Lower lobe of right lung (tissue), 2 donors: ENCODE data around the gene SLC25A42. TPM values are rescaled to one million over a fixed set of nuclear protein-coding genes. Genes with fewer than 3 reads are reported as not detected.

ENCODE experiments used
- ATAC-seq, 2 donors: fragments of 200-7000 bp; cut with Tn5 transposase; one replicate each; pipeline ENCODE4 v1.9.1; 2020 to 2022; ENCODE audit warnings: mild to moderate bottlenecking in 2 of 2, moderate library complexity in 2 of 2
- DNase-seq: peaks from one replicate; pipeline ENCODE4 v3.0.0-alpha.2; 2020
- H3K27ac ChIP-seq: fragments of 200-600 bp; one replicate; pipeline ENCODE4 v1.8.0; 2022
- H3K27me3 ChIP-seq: fragments of 200-600 bp; one replicate; pipeline ENCODE4 v1.8.0; 2022; ENCODE audit warnings: low read depth
- H3K36me3 ChIP-seq: fragments of 200-600 bp; one replicate; pipeline ENCODE4 v1.8.0; 2022; ENCODE audit warnings: mild to moderate bottlenecking
- H3K4me1 ChIP-seq: fragments of 200-600 bp; one replicate; pipeline ENCODE4 v1.8.0; 2022
- H3K4me3 ChIP-seq: fragments of 200-600 bp; one replicate; pipeline ENCODE4 v1.8.0; 2022; ENCODE audit warnings: mild to moderate bottlenecking
- H3K9me3 ChIP-seq: fragments of 200-600 bp; one replicate; pipeline ENCODE4 v1.8.0; 2022
- CTCF ChIP-seq: fragments of 200-600 bp; IDR thresholded peaks from one replicate; pipeline ENCODE4 v1.8.0; 2022; ENCODE audit warnings: antibody characterized with exemption, mild to moderate bottlenecking
- intact Hi-C: fragments of 100-400 bp; cut with DNase I; formaldehyde crosslinking; loops from one replicate; pipeline ENCODE4 v1.11.0; 2022
- total RNA-seq: library from RNA; stranded (reverse); fragmentation: NEBNext Ultra II Directional; extraction: Animal tissue kit (Norgen Biotek cat#: 25700); gene quantifications from one replicate; pipeline ENCODE4 v1.2.1, GENCODE V29; 2021
- donor health status: DM: no; HTN: yes; CAD: no; lungs with severe emphysema.

Gene SLC25A42
- total RNA-seq, 1 donor from 2014 or later = 16.3 TPM

DNA sequence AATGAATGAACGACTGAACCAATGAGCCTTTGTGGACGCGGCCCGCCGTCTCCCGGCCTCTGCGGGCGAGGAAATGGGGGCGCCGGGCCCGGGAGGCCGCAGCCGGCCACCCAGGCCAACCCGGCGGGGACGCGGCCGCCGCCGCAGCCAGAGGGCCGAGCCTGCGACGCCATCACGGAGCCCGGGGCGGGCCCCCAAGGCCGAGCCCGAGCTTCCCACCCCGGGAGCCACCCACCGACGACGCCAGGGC, 30.7 kb upstream of the SLC25A42 start:
- H3K9me3 ChIP-seq = no peaks in the 10 kb centered on the region
- intact Hi-C loops = no loop called here
- H3K27ac ChIP-seq = peak overlapping the region; percentile 97
- peak overlapping the region; percentile 73 for H3K4me3 ChIP-seq
- no peaks in the 10 kb centered on the region for H3K27me3 ChIP-seq
- ATAC-seq (no peak), DNase-seq (no peak)
- peaks cover 29% of the 10 kb centered on the region for H3K36me3 ChIP-seq
- TF ChIP-seq CTCF = no peak
- peaks cover 27% of the 10 kb centered on the region for H3K4me1 ChIP-seq

DNA sequence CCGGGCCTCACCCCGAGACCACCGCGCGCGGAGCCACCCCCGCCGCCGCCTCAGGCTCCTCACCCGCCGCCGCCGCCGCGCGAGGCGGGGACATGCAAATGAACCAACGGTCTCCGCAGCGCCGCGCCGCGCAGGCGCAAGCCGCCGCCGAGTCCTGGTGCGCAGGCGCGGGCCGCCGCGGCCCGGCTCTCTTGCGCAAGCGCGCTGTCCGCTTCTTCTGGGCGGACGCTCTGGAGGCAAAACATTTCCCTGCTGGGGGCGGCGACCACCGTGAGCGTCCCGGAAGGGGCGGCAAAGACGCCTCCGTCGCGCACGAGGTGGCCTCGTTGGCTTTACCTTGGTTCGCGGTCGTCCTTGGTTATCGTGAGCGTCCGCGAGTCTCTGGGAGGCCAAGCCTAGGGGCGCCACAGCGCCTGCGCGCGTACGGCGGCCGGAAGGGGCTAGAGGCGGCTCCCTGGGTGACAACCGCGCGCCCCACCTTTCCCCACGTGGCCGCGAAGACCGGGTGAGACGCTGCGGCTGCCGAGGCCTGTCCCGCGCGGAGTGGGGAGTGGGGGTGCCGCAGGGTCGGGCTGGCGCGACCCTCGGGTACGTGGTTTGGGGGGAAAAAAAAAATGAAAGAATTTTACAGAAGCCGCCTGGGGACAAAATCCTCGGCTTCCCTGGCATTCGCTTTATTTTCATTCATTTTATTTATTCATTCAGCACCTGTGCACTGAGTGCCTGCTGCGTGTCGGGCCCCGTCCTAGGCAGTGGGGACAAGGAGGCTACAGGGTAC, 30.2 kb upstream of the SLC25A42 start, which contains the start of the genes ARMC6 and SUGP2:
Gene ARMC6 (plus strand): TSS at position 178 of the 778 bp plus-strand sequence. CDS start 607 bp downstream, outside the sequence.
Gene SUGP2 (minus strand): TSS at position 92 of the 778 bp plus-strand sequence. CDS start 2,446 bp downstream, outside the sequence.
- intact Hi-C loops = no loop called here
- H3K9me3 ChIP-seq = no peaks in the 10 kb centered on the region
- H3K4me3 ChIP-seq = peak within 1 kb of the TSS; percentile 73
- peaks cover 27% of the 10 kb centered on the region for H3K4me1 ChIP-seq
- TF ChIP-seq CTCF = peak; percentile 20
- peak; percentile 90 for DNase-seq
- peak; percentile 94 to 96 for ATAC-seq
- no peaks in the 10 kb centered on the region for H3K27me3 ChIP-seq
- peaks cover 24% of the 10 kb centered on the region for H3K36me3 ChIP-seq
- H3K27ac ChIP-seq = peak within 1 kb of the TSS; percentile 97

- no peaks in the 10 kb centered on the region for H3K9me3 ChIP-seq
- H3K27ac ChIP-seq = peak overlapping the region; percentile 97
- intact Hi-C loops = no loop called here
- peak; percentile 72 to 75 for ATAC-seq
- peaks cover 19% of the 10 kb centered on the region for H3K36me3 ChIP-seq
- peaks cover 27% of the 10 kb centered on the region for H3K4me1 ChIP-seq
- DNase-seq = peak; percentile 70
- peak overlapping the region; percentile 73 for H3K4me3 ChIP-seq
- no peak for TF ChIP-seq CTCF
- no peaks in the 10 kb centered on the region for H3K27me3 ChIP-seq
These were observed 29.6 kb upstream of the SLC25A42 start for GRCh38 chr19:19034204-19034624.

DNA sequence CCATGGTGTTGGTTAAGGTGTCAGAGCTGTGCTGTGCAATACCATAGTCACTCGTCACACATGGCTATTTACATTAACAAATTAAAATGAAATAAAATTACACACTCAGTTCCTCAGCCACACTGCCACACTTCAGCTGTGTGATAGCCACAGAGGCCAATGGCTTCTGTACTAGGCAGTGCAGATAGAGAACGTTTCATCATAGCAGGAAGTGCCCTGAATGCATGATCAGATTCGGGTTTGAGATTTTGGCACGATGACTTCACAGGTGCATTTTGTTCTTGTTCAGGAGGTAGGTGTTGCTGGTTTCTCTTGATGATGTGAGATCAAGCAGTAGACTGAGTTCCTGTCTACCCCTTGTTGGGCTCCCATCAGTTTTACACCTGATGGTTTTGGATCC, 23.9 kb upstream of the SLC25A42 start:
- intact Hi-C loops = no loop called here
- H3K36me3 ChIP-seq = peaks cover 19% of the 10 kb centered on the region
- ATAC-seq (peak in 1 of 2 donors; percentile 18), DNase-seq (no peak)
- no peaks in the 10 kb centered on the region for H3K27me3 ChIP-seq
- no peaks in the 10 kb centered on the region for H3K9me3 ChIP-seq
- H3K27ac ChIP-seq = peak overlapping the region; percentile 18
- no peak for TF ChIP-seq CTCF
- no peak overlapping the region for H3K4me3 ChIP-seq
- H3K4me1 ChIP-seq = peaks cover 19% of the 10 kb centered on the region

DNA sequence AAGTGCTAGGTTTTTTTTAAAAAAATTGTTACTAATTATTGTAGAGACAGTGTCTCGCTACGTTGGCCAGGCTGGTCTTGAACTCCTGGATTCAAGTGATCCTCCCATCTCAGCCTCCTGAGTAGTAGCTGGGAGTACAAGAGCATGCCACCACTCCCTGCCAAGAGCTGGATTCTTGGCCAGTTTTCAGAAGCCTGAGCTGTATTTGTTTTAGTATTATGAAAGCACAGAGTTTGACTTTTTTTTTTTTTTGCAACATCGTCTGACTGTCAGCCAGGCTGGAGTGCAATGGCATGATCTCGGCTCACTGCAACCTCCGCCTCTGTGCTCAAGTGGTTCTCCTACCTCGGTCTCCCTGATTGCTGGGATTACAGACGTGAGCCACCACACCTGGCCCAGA, 23.4 kb upstream of the SLC25A42 start:
- Histone ChIP-seq H3K4me3 (no peak overlapping the region), H3K9me3 (no peaks in the 10 kb centered on the region), H3K27ac (peak overlapping the region; percentile 67), H3K4me1 (peaks cover 15% of the 10 kb centered on the region), H3K36me3 (peaks cover 22% of the 10 kb centered on the region), H3K27me3 (no peaks in the 10 kb centered on the region)
- DNase-seq = peak; percentile 68
- ATAC-seq = peak; percentile 77 to 89
- no peak for TF ChIP-seq CTCF
- intact Hi-C loops = no loop called here
